ENCODE measurements around the gene GPR18.

DNA sequence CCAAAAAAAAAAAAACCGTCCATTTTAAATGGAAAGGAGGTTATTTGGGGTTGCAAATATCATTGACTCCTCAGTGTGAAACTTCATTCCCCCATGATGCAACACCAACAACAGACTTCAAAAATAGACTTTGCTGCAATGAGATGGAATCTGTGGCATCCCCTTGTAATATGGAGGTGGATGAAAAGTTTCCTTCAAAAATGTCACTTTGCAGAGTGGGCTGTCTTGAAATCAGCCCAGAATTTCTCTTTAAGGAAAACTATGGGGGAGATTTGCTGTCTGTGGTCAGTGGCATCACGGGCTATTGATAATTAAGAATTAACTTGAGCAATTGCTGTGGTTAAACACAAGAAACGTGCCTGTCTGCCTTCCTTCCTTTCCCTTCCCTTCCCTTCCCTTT lies 1.5 kb downstream of the GPR18 start:
- TF ChIP-seq, protein P1, sequence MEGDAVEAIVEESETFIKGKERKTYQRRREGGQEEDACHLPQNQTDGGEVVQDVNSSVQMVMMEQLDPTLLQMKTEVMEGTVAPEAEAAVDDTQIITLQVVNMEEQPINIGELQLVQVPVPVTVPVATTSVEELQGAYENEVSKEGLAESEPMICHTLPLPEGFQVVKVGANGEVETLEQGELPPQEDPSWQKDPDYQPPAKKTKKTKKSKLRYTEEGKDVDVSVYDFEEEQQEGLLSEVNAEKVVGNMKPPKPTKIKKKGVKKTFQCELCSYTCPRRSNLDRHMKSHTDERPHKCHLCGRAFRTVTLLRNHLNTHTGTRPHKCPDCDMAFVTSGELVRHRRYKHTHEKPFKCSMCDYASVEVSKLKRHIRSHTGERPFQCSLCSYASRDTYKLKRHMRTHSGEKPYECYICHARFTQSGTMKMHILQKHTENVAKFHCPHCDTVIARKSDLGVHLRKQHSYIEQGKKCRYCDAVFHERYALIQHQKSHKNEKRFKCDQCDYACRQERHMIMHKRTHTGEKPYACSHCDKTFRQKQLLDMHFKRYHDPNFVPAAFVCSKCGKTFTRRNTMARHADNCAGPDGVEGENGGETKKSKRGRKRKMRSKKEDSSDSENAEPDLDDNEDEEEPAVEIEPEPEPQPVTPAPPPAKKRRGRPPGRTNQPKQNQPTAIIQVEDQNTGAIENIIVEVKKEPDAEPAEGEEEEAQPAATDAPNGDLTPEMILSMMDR (IDR thresholded peaks at IDR 0.05 in 2 of 3, conservative IDR thresholded peaks at IDR 0.05 in 1 of 3; ENCODE audit: borderline replicate concordance in 1 of 3, insufficient read depth in 1 of 3, low read depth in 2 of 3, low read length in 2 of 3) = no peak
- TF ChIP-seq FOSL1 (IDR thresholded peaks at IDR 0.05; ENCODE audit: low read depth) (no peak), ELF1 (IDR thresholded peaks at IDR 0.05; ENCODE audit: borderline replicate concordance, low read depth) (no peak), POLR2A (IDR thresholded peaks at IDR 0.05; ENCODE audit: borderline replicate concordance, extremely low read depth, insufficient read depth, insufficient read length) (no peak)
